Hepatocyte (in vitro differentiated cells): ENCODE results near the gene OR4C3. TPM values are rescaled to one million over a fixed set of nuclear protein-coding genes. Genes with fewer than 3 reads are reported as not detected.
"Not testable (repeated sequence)": the region's sequence is repeated elsewhere in the genome, so short reads cannot be mapped to it uniquely, and the experiment has no call there.

ENCODE experiments used
- DNase-seq: peaks from one replicate; pipeline ENCODE4 v3.0.0-alpha.2; 2016; ENCODE audit warnings: low spot score
- H2AFZ ChIP-seq: fragments of 200-600 bp; sonication (generic); 2 replicates; pipeline ENCODE4 v1.6.0; 2016; ENCODE audit warnings: antibody characterized with exemption, mild to moderate bottlenecking
- H3K27ac ChIP-seq: fragments of 200-600 bp; sonication (generic); 2 replicates; pipeline ENCODE4 v1.5.1; 2016; ENCODE audit warnings: mild to moderate bottlenecking
- H3K27me3 ChIP-seq: fragments of 200-600 bp; sonication (generic); 2 replicates; pipeline ENCODE4 v1.6.1; 2016
- H3K36me3 ChIP-seq: fragments of 200-600 bp; sonication (generic); replicated peaks from 2 replicates; pipeline ENCODE4 v1.5.1; 2016; ENCODE audit warnings: low read depth; ENCODE audit not compliant: insufficient read depth
- H3K4me1 ChIP-seq: fragments of 200-600 bp; sonication (generic); 2 replicates; pipeline ENCODE4 v1.5.1; 2016; ENCODE audit warnings: mild to moderate bottlenecking, moderate library complexity; ENCODE audit not compliant: insufficient read depth
- H3K4me2 ChIP-seq: fragments of 200-600 bp; sonication (generic); 2 replicates; pipeline ENCODE4 v1.6.0; 2016
- H3K4me3 ChIP-seq: fragments of 200-600 bp; sonication (generic); 2 replicates; pipeline ENCODE4 v1.5.1; 2016; ENCODE audit warnings: mild to moderate bottlenecking
- H3K79me2 ChIP-seq: fragments of 200-600 bp; sonication (generic); 2 replicates; pipeline ENCODE4 v1.6.0; 2017; ENCODE audit warnings: mild to moderate bottlenecking
- H3K9me2 ChIP-seq: fragments of 200-600 bp; sonication (generic); replicated peaks from 2 replicates; pipeline ENCODE4 v1.6.0; 2017; ENCODE audit warnings: mild to moderate bottlenecking; ENCODE audit not compliant: insufficient read depth
- H3K9me3 ChIP-seq: fragments of 200-600 bp; sonication (generic); 2 replicates; pipeline ENCODE4 v1.5.1; 2016; ENCODE audit warnings: low read depth, mild to moderate bottlenecking
- H4K20me1 ChIP-seq: fragments of 200-600 bp; sonication (generic); 2 replicates; pipeline ENCODE4 v1.6.0; 2016; ENCODE audit warnings: mild to moderate bottlenecking; ENCODE audit not compliant: insufficient read depth, poor library complexity, severe bottlenecking
- CTCF ChIP-seq: fragments of 200-600 bp; sonication (generic); IDR thresholded peaks from 2 replicates; pipeline ENCODE4 v1.5.1; 2016; ENCODE audit warnings: antibody characterized with exemption, mild to moderate bottlenecking; ENCODE audit not compliant: poor library complexity
- EZH2 ChIP-seq: fragments of 200-600 bp; sonication (generic); IDR thresholded peaks from 2 replicates; pipeline ENCODE4 v1.6.1; 2016; ENCODE audit warnings: antibody characterized with exemption, mild to moderate bottlenecking, borderline replicate concordance
- EZH2phosphoT487 ChIP-seq: fragments of 200-600 bp; sonication (generic); IDR thresholded peaks from one replicate; pipeline ENCODE4 v1.6.1; 2018; ENCODE audit warnings: antibody characterized with exemption, mild to moderate bottlenecking, low read depth, moderate library complexity; ENCODE audit not compliant: unreplicated experiment, severe bottlenecking
- WGBS: methylation state at CpG from one replicate; pipeline ENCODE4 v1.1.6; 2016; ENCODE audit warnings: low lambda C conversion rate; ENCODE audit errors: missing lambda C conversion rate; 5-methylcytosine and 5-hydroxymethylcytosine counted together
- polyA plus RNA-seq: library from polyadenylated mRNA; unstranded; fragments of >200 nt; fragmentation: Nextera tagmentation; extraction: Ambion mirVana; gene quantifications from 2 replicates; pipeline ENCODE4 v1.2.1, GENCODE V29; 2016
- total RNA-seq: library from RNA; depleted of rRNA; stranded (reverse); fragments of >200 nt; gene quantifications from 2 replicates; pipeline ENCODE4 v1.2.3, GENCODE V29; 2014

The OR4C3 gene
- total and polyA plus RNA-seq, 2 experiments from 2014 or later: not detected

GRCh38 chr11:48341466-48341865 is 16.7 kb downstream of the OR4C3 start:
- DNase-seq: no peak
- WGBS: 55% methylated on average over 2 of the region's 2 CpGs
- Histone ChIP-seq H4K20me1 (no peaks in the 10 kb centered on the region), H3K9me2 (no peaks in the 10 kb centered on the region), H2AFZ (no peak overlapping the region), H3K4me3 (no peak overlapping the region), H3K27me3 (no peaks in the 10 kb centered on the region), H3K9me3 (no peaks in the 10 kb centered on the region), H3K4me2 (no peak overlapping the region), H3K4me1 (no peaks in the 10 kb centered on the region), H3K79me2 (no peaks in the 10 kb centered on the region), H3K36me3 (no peaks in the 10 kb centered on the region), H3K27ac (no peak overlapping the region)
- no peak for TF ChIP-seq EZH2
- TF ChIP-seq CTCF: no peak
- no peak for TF ChIP-seq EZH2phosphoT487

- H3K4me3 ChIP-seq, H3K27ac ChIP-seq, H3K4me1 ChIP-seq, H3K9me3 ChIP-seq, H3K4me2 ChIP-seq, H3K36me3 ChIP-seq, H3K27me3 ChIP-seq, H3K9me2 ChIP-seq, H2AFZ ChIP-seq, H4K20me1 ChIP-seq, H3K79me2 ChIP-seq, DNase-seq: not testable (repeated sequence)
- WGBS: 52% methylated on average over 2 of the region's 2 CpGs
These were observed 17.8 kb downstream of the OR4C3 start for GRCh38 chr11:48342505-48342904.

GRCh38 chr11:48346286-48346685 is 21.6 kb downstream of the OR4C3 start:
- not testable (repeated sequence) for H3K36me3 ChIP-seq, H3K9me3 ChIP-seq, H3K4me2 ChIP-seq, H3K27ac ChIP-seq, H4K20me1 ChIP-seq, H3K4me1 ChIP-seq, DNase-seq, H2AFZ ChIP-seq, H3K4me3 ChIP-seq, H3K9me2 ChIP-seq, H3K27me3 ChIP-seq, H3K79me2 ChIP-seq
- 60% methylated on average over 5 of the region's 5 CpGs for WGBS

- no peak overlapping the region for H3K27ac ChIP-seq
- no peaks in the 10 kb centered on the region for H3K79me2 ChIP-seq
- H3K36me3 ChIP-seq: no peaks in the 10 kb centered on the region
- H2AFZ ChIP-seq: no peak overlapping the region
- no peak for DNase-seq
- TF ChIP-seq EZH2phosphoT487 (no peak), EZH2 (no peak), CTCF (no peak)
- H3K27me3 ChIP-seq: no peaks in the 10 kb centered on the region
- no peaks in the 10 kb centered on the region for H3K9me3 ChIP-seq
- H3K4me2 ChIP-seq: no peak overlapping the region
- H3K4me1 ChIP-seq: no peaks in the 10 kb centered on the region
- no peaks in the 10 kb centered on the region for H4K20me1 ChIP-seq
- no peaks in the 10 kb centered on the region for H3K9me2 ChIP-seq
- 93% methylated on average over 4 of the region's 4 CpGs for WGBS
- H3K4me3 ChIP-seq: no peak overlapping the region
These were observed 29.3 kb downstream of the OR4C3 start for GRCh38 chr11:48354013-48354412.

- H2AFZ ChIP-seq: no peak overlapping the region
- H3K9me2 ChIP-seq: no peaks in the 10 kb centered on the region
- no peak for TF ChIP-seq EZH2
- no peak for TF ChIP-seq EZH2phosphoT487
- TF ChIP-seq CTCF: no peak
- no peak overlapping the region for H3K4me3 ChIP-seq
- DNase-seq: no peak
- H3K27me3 ChIP-seq: no peaks in the 10 kb centered on the region
- WGBS: 81% methylated on average over 1 of the region's 1 CpG
- H3K9me3 ChIP-seq: no peaks in the 10 kb centered on the region
- H3K4me1 ChIP-seq: no peaks in the 10 kb centered on the region
- no peaks in the 10 kb centered on the region for H4K20me1 ChIP-seq
- no peak overlapping the region for H3K4me2 ChIP-seq
- H3K27ac ChIP-seq: no peak overlapping the region
- no peaks in the 10 kb centered on the region for H3K36me3 ChIP-seq
- H3K79me2 ChIP-seq: no peaks in the 10 kb centered on the region
These were observed 30.0 kb downstream of the OR4C3 start for GRCh38 chr11:48354677-48355076.

GRCh38 chr11:48361289-48361688 is 36.6 kb downstream of the OR4C3 start:
- not testable (repeated sequence) for H3K27me3 ChIP-seq, H3K27ac ChIP-seq, H3K9me2 ChIP-seq, H4K20me1 ChIP-seq, DNase-seq, H3K9me3 ChIP-seq, H2AFZ ChIP-seq, H3K4me3 ChIP-seq, H3K36me3 ChIP-seq, H3K79me2 ChIP-seq, H3K4me1 ChIP-seq, H3K4me2 ChIP-seq
- WGBS: 36% methylated on average over 2 of the region's 2 CpGs
